MG63 (cell line): ENCODE data around the gene TLCD1. TPM values are rescaled to one million over a fixed set of nuclear protein-coding genes. Genes with fewer than 3 reads are reported as not detected.
"Not testable (repeated sequence)": the region's sequence is repeated elsewhere in the genome, so short reads cannot be mapped to it uniquely, and the experiment has no call there.

Experiments used
- DNase-seq: peaks from one replicate; pipeline ENCODE4 v3.0.0-alpha.2; 2020
- H3K27me3 ChIP-seq: fragments of 250-450 bp; sonication (Bioruptor Pico); 2 replicates; pipeline ENCODE4 v1.5.1; 2020; ENCODE audit warnings: mild to moderate bottlenecking, moderate library complexity
- H3K36me3 ChIP-seq: fragments of 250-450 bp; sonication (Bioruptor Pico); 2 replicates; pipeline ENCODE4 v1.5.1; 2020; ENCODE audit warnings: mild to moderate bottlenecking, moderate library complexity
- H3K4me3 ChIP-seq: fragments of 250-450 bp; sonication (Bioruptor Pico); 2 replicates; pipeline ENCODE4 v1.5.1; 2020; ENCODE audit warnings: mild to moderate bottlenecking, moderate library complexity
- H3K9me3 ChIP-seq: fragments of 250-450 bp; sonication (Bioruptor Pico); 2 replicates; pipeline ENCODE4 v1.5.1; 2020; ENCODE audit warnings: mild to moderate bottlenecking, moderate library complexity
- total RNA-seq: library from RNA; depleted of rRNA; stranded (reverse); fragments of >200 nt; shearing (Covaris generic); gene quantifications from 2 replicates; pipeline ENCODE4 v1.2.3, GENCODE V29; 2014; ENCODE audit warnings: low replicate concordance

TLCD1 gene
- total RNA-seq, 1 experiment from 2014 or later = 6.7 TPM

DNA sequence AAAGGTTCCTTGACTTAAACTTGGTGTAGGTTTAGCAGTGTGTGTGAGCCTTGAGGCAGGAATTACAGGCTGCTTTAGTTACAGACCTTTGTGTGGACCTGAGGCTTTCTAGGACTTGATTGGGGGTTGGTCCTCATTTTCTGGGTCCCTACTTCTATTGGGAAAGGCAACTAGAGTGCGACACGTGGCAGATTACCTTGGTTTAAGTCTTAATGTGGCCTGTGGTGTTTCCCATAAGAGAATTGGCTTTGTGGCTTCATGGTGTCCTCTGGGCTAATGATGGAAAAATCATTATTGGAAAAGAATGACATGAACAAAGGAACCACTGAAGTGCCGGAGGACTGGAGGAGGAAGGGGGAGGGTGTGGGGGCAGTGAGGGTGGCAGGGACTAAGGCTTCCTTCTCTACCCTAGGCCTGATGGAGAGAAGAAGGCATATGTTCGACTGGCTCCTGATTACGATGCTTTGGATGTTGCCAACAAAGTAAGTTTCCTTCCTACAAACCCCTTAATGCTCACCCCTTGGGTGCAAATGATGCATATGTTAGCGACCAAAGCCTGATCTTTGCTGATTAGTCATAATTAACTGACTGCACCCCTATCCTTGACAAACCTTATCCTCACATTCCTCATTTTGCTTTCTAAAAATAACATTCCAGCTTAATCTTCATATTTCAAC lies 2.7 kb downstream of the TLCD1 start:
- peak overlapping the region; percentile 82 for H3K4me3 ChIP-seq
- no peaks in the 10 kb centered on the region for H3K27me3 ChIP-seq
- no peak for DNase-seq
- no peaks in the 10 kb centered on the region for H3K9me3 ChIP-seq
- H3K36me3 ChIP-seq = peaks cover 56% of the 10 kb centered on the region

GRCh38 chr17:28722417-28723158 lies 3.4 kb downstream of the TLCD1 start:
- Histone ChIP-seq H3K4me3 (peak overlapping the region; percentile 82), H3K9me3 (no peaks in the 10 kb centered on the region), H3K36me3 (peaks cover 56% of the 10 kb centered on the region), H3K27me3 (no peaks in the 10 kb centered on the region)
- no peak for DNase-seq

GRCh38 chr17:28720997-28721329 lies 5.1 kb downstream of the TLCD1 start:
- not testable (repeated sequence) for H3K9me3 ChIP-seq, H3K27me3 ChIP-seq, DNase-seq
- Histone ChIP-seq H3K36me3 (peaks cover 70% of the 10 kb centered on the region), H3K4me3 (peak overlapping the region; percentile 82)

DNA sequence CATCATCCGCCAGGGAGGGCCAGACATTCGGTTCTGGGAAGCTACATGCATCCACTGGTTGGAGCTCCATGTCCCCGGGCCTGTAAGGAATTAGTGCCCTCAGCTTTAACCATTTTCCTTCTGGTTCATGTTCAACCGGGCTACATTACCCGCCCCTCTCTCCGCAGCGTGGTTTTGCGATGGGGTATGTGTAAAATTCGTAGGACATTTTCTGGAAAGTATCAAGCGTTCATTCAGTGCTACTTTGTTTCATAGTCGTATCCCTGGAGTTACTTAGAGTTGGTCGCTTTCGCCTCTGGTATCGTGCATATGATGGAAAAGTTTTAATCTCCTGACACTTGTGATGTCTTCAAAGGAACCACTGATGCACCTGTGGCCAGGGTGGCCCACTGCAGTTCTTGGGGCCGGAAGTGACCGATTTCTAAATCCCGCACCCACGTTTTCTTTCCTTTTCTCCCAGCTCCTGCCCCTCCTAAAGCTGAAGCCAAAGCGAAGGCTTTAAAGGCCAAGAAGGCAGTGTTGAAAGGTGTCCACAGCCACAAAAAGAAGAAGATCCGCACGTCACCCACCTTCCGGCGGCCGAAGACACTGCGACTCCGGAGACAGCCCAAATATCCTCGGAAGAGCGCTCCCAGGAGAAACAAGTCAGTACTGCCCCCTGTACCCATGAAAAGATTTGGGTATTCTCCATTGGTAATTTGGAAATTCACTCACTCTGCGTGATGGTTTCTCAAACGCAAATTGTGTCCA lies 5.6 kb downstream of the TLCD1 start:
- no peak for DNase-seq
- H3K9me3 ChIP-seq = no peaks in the 10 kb centered on the region
- H3K4me3 ChIP-seq = peak overlapping the region; percentile 82
- no peaks in the 10 kb centered on the region for H3K27me3 ChIP-seq
- H3K36me3 ChIP-seq = peaks cover 75% of the 10 kb centered on the region

DNA sequence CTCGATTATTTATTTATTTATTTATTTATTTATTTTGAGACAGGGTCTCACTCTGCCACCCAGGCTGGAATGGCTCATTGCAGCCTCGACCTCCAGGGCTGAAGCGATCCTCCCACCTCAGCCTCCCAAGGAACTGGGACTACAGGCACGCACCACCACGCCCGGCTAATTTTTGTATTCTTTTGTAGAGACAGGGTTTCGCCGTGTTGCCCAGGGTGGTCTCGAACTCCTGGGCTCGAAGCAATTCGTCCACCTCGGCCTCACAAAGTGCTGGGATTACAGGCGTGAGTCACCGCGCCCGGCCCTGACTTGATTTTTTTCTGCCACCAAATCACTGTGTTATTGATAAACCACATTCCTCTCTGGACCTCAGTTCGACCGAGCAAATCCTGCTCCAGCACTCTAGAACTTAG lies 7.0 kb downstream of the TLCD1 start:
- Histone ChIP-seq H3K9me3 (no peaks in the 10 kb centered on the region), H3K4me3 (peak overlapping the region; percentile 82), H3K36me3 (peaks cover 76% of the 10 kb centered on the region), H3K27me3 (no peaks in the 10 kb centered on the region)
- no peak for DNase-seq

GRCh38 chr17:28718333-28719020 lies 7.6 kb downstream of the TLCD1 start:
- Histone ChIP-seq H3K4me3 (peak overlapping the region; percentile 82), H3K27me3 (no peaks in the 10 kb centered on the region), H3K36me3 (peaks cover 76% of the 10 kb centered on the region), H3K9me3 (no peaks in the 10 kb centered on the region)
- no peak for DNase-seq

- Histone ChIP-seq H3K4me3 (peak within 1 kb of the TSS; percentile 82), H3K27me3 (no peaks in the 10 kb centered on the region), H3K36me3 (peaks cover 73% of the 10 kb centered on the region), H3K9me3 (no peaks in the 10 kb centered on the region)
- DNase-seq = peak; percentile 98
Measured at GRCh38 chr17:28717578-28718332, 8.3 kb downstream of the TLCD1 start, which contains the start of gene RAB34. TSS of gene RAB34 (minus strand) at chr17:28717868. CDS start at chr17:28717266, 602 bp downstream.

DNA sequence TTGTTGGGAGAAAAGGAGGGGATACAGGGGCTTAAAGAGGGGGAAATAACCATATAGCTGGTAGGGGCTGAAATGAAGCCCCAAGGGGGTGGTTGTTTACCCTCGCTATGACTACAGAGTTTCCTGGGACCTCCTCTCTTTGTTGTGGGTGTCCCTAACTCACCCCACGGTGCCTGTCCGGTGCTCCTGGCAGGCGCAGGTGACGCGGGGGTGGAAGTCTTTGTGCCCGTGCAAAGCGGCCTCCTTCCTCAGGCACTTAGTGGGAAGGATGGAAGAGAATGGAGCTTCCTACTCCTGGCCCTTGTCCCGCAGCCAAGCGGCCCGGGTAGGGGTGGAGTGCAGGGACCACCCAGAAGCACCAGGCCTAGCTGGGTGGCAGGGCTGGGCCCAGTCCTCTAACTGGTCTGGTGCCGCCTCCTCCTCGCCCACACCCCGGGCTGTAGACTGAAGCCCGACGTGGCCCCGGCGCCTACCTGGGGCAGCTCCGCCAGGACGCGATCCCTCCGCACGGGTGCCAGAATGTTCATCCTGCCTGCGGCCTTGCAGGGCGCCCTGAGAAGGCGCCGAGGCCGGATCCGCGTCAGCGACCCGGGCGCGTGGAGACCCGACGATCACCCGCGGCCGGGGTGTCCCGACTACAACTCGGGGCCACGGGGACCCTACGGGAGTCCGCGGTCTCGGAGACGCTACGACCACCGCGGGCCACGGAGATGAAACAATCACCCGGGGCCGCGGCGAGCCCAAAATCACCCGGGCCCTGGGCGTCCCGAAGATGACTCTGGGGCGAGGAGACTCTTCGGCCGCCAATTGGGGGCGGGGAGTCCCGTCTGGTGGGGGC lies 9.1 kb downstream of the TLCD1 start:
- Histone ChIP-seq H3K4me3 (peak overlapping the region; percentile 82), H3K36me3 (peaks cover 72% of the 10 kb centered on the region), H3K9me3 (no peaks in the 10 kb centered on the region), H3K27me3 (no peaks in the 10 kb centered on the region)
- peak; percentile 59 for DNase-seq

DNA sequence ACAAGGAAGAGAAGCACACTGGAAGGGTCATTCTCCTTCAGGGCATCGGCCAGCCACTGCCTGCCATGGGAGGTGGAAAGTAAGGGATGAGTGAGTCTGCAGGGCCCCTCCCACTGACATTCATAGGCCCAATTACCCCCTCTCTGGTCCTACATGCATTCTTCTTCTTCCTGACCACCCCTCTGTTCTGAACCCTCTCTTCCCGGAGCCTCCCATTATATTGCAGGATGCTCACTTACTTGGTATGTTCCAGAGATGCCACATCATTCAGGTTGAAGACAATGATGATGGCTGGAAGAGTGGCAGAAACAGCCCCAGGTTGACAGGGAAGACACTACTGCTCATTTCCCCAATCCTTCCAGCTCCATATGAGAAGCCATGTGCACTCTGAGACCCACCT lies 10.8 kb downstream of the TLCD1 start:
- DNase-seq = no peak
- Histone ChIP-seq H3K4me3 (no peak overlapping the region), H3K27me3 (no peaks in the 10 kb centered on the region), H3K36me3 (peaks cover 55% of the 10 kb centered on the region), H3K9me3 (no peaks in the 10 kb centered on the region)

GRCh38 chr17:28714281-28714680 lies 11.8 kb downstream of the TLCD1 start:
- Histone ChIP-seq H3K27me3 (no peaks in the 10 kb centered on the region), H3K36me3 (peaks cover 51% of the 10 kb centered on the region), H3K4me3 (no peak overlapping the region), H3K9me3 (no peaks in the 10 kb centered on the region)
- DNase-seq = no peak

- Histone ChIP-seq H3K27me3 (no peaks in the 10 kb centered on the region), H3K4me3 (no peak overlapping the region), H3K36me3 (peaks cover 51% of the 10 kb centered on the region), H3K9me3 (no peaks in the 10 kb centered on the region)
- no peak for DNase-seq
Measured at GRCh38 chr17:28712705-28713415, 13.2 kb downstream of the TLCD1 start.

GRCh38 chr17:28712032-28712704 lies 13.9 kb downstream of the TLCD1 start:
- H3K27me3 ChIP-seq = no peaks in the 10 kb centered on the region
- H3K36me3 ChIP-seq = peaks cover 49% of the 10 kb centered on the region
- H3K9me3 ChIP-seq = no peaks in the 10 kb centered on the region
- no peak for DNase-seq
- H3K4me3 ChIP-seq = peak overlapping the region; percentile 54; the same call in 1 of the 2 replicates

GRCh38 chr17:28711723-28712031 lies 14.4 kb downstream of the TLCD1 start, which contains the start of gene PROCA1:
TSS of gene PROCA1 (minus strand) at chr17:28711888. CDS start at chr17:28711660, 228 bp downstream.
- Histone ChIP-seq H3K36me3 (peaks cover 44% of the 10 kb centered on the region), H3K4me3 (peak within 1 kb of the TSS; percentile 54)

DNA sequence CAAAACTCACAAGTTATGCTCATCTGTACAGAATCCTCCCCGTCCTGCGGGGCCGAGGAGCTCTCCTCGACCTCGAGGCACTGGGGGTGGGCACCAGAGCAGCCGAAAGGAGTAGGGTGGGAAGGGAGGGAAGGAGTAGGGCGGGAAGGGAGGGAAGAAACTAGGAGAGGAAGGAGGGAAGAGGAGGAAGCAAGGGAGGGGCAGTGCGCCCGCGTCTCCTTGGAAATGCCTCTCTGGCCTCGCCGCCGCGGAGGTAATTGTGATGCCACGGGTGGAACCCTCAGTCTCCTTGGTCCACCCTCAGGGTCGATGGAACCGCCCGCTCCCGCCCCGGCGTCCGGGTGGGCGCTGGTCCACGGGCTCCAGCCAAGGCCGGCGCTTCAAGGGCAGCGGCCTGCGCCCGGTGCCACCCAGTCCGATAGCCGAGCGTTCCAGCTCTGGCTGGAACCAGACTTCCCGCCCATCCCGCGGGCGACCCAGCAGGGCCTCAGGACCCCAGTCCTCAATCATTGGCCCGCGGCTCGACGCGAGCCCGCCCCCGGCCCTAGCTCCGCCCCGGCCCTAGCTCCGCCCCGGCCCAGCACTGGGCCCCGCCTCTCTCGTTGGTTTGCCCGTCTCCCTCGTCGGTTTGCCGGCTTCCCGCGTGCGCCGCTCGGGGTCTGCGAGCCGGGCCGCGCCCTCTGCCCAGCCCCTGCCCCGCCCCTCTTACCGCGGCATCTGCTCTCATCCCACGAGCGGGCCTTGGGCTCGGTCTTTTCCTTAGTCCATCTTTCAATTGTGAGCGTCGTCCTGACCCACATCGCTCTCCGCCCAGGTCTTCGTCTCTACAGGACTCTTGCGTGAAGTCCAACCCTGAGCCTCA lies 14.9 kb downstream of the TLCD1 start:
- Histone ChIP-seq H3K36me3 (peaks cover 43% of the 10 kb centered on the region), H3K4me3 (peak overlapping the region; percentile 54), H3K9me3 (no peaks in the 10 kb centered on the region), H3K27me3 (no peaks in the 10 kb centered on the region)
- DNase-seq = peak; percentile 97

More at GRCh38 chr17:28711723-28712031, 14.4 kb downstream of the TLCD1 start, which contains the start of gene PROCA1:
- Histone ChIP-seq H3K9me3 (no peaks in the 10 kb centered on the region), H3K27me3 (no peaks in the 10 kb centered on the region)
- DNase-seq = no peak
